H9 (cell line): Measurements from ENCODE around the gene ASIC1. TPM values are rescaled to one million over a fixed set of nuclear protein-coding genes. Genes with fewer than 3 reads are reported as not detected.

Experiments
- DNase-seq: peaks from one replicate; pipeline ENCODE4 v3.0.0-alpha.2; 2017
- H2AFZ ChIP-seq: one replicate; pipeline ENCODE4 v1.6.1; 2013; ENCODE audit warnings: mild to moderate bottlenecking, low read length, control low read depth, moderate library complexity
- H2AK5ac ChIP-seq: 2 replicates; pipeline ENCODE4 v1.6.1; 2013; ENCODE audit warnings: low read length, control low read depth, mixed read lengths; ENCODE audit not compliant: insufficient read length
- H2BK120ac ChIP-seq: one replicate; pipeline ENCODE4 v1.6.1; 2013; ENCODE audit warnings: low read depth, mild to moderate bottlenecking, low read length, control low read depth, inconsistent platforms; ENCODE audit not compliant: poor library complexity, severe bottlenecking
- H2BK12ac ChIP-seq: 2 replicates; pipeline ENCODE4 v1.6.1; 2013; ENCODE audit warnings: low read length, control low read depth, mixed read lengths, low read depth; ENCODE audit not compliant: insufficient read length
- H2BK15ac ChIP-seq: 2 replicates; pipeline ENCODE4 v1.6.1; 2013; ENCODE audit warnings: low read depth, low read length, control low read depth
- H2BK20ac ChIP-seq: one replicate; pipeline ENCODE4 v1.6.1; 2013; ENCODE audit warnings: low read depth, mild to moderate bottlenecking, low read length, control low read depth, inconsistent platforms; ENCODE audit not compliant: poor library complexity, severe bottlenecking
- H2BK5ac ChIP-seq: 2 replicates; pipeline ENCODE4 v1.6.1; 2013; ENCODE audit warnings: low read length, control low read depth, mixed read lengths; ENCODE audit not compliant: insufficient read length
- H3K14ac ChIP-seq: 2 replicates; pipeline ENCODE4 v1.6.1; 2013; ENCODE audit warnings: low read length, control low read depth; ENCODE audit not compliant: insufficient read depth
- H3K18ac ChIP-seq: 2 replicates; pipeline ENCODE4 v1.6.1; 2013; ENCODE audit warnings: low read depth, mild to moderate bottlenecking, mixed read lengths, low read length, control low read depth; ENCODE audit not compliant: insufficient read length
- H3K23ac ChIP-seq: 2 replicates; pipeline ENCODE4 v1.6.1; 2013; ENCODE audit warnings: low read length, control low read depth, mixed read lengths, low read depth; ENCODE audit not compliant: insufficient read length
- H3K23me2 ChIP-seq: 2 replicates; pipeline ENCODE4 v1.6.1; 2013; ENCODE audit warnings: low read depth, mild to moderate bottlenecking, mixed read lengths, low read length, control low read depth; ENCODE audit not compliant: insufficient read length, poor library complexity, severe bottlenecking
- H3K27ac ChIP-seq: 2 replicates; pipeline ENCODE4 v1.5.1; 2013; ENCODE audit warnings: low read length, control low read depth, mixed read lengths, low read depth; ENCODE audit not compliant: insufficient read length
- H3K27me3 ChIP-seq: 2 replicates; pipeline ENCODE4 v1.6.1; 2013; ENCODE audit warnings: low read length, control low read depth, inconsistent platforms; ENCODE audit not compliant: insufficient read depth
- H3K4ac ChIP-seq: 2 replicates; pipeline ENCODE4 v1.6.1; 2013; ENCODE audit warnings: low read depth, mild to moderate bottlenecking, control low read depth, inconsistent platforms, low read length, moderate library complexity
- H3K4me1 ChIP-seq: 2 replicates; pipeline ENCODE4 v1.6.1; 2013; ENCODE audit warnings: low read length, control low read depth, inconsistent platforms; ENCODE audit not compliant: insufficient read depth
- H3K4me2 ChIP-seq: 2 replicates; pipeline ENCODE4 v1.6.1; 2013; ENCODE audit warnings: low read length, control low read depth, mixed read lengths; ENCODE audit not compliant: insufficient read length, insufficient read depth
- H3K56ac ChIP-seq: 2 replicates; pipeline ENCODE4 v1.6.1; 2013; ENCODE audit warnings: low read depth, mild to moderate bottlenecking, mixed read lengths, low read length, control low read depth; ENCODE audit not compliant: insufficient read length
- H3K79me1 ChIP-seq: 2 replicates; pipeline ENCODE4 v1.6.1; 2013; ENCODE audit warnings: low read depth, mild to moderate bottlenecking, moderate library complexity, low read length, control low read depth, inconsistent platforms; ENCODE audit not compliant: insufficient read depth, poor library complexity, severe bottlenecking
- H3K79me2 ChIP-seq: 2 replicates; pipeline ENCODE4 v1.6.1; 2013; ENCODE audit warnings: low read length, control low read depth, inconsistent platforms; ENCODE audit not compliant: insufficient read depth
- H3K9ac ChIP-seq: 2 replicates; pipeline ENCODE4 v1.6.1; 2013; ENCODE audit warnings: low read length, control low read depth, mixed read lengths; ENCODE audit not compliant: insufficient read length; ENCODE audit errors: extremely low read depth
- H3K9me3 ChIP-seq: one replicate; pipeline ENCODE4 v1.6.1; 2013; ENCODE audit warnings: low read depth, low read length, inconsistent platforms; ENCODE audit not compliant: control insufficient read depth
- H3T11ph ChIP-seq: one replicate; pipeline ENCODE4 v1.6.1; 2013; ENCODE audit warnings: mild to moderate bottlenecking, low read length, control low read depth, inconsistent platforms
- H4K20me1 ChIP-seq: one replicate; pipeline ENCODE4 v1.6.1; 2013; ENCODE audit not compliant: control insufficient read depth, insufficient read length, insufficient read depth
- H4K5ac ChIP-seq: 2 replicates; pipeline ENCODE4 v1.6.1; 2013; ENCODE audit warnings: low read depth, mild to moderate bottlenecking, mixed read lengths, low read length, control low read depth; ENCODE audit not compliant: insufficient read length
- H4K8ac ChIP-seq: replicated peaks from 2 replicates; pipeline ENCODE4 v1.6.1; 2013; ENCODE audit warnings: low read length, control low read depth, mixed read lengths, low read depth; ENCODE audit not compliant: insufficient read length
- H4K91ac ChIP-seq: 2 replicates; pipeline ENCODE4 v1.6.1; 2013; ENCODE audit warnings: low read depth, mild to moderate bottlenecking, moderate library complexity, mixed read lengths, low read length, control low read depth; ENCODE audit not compliant: insufficient read length
- H3K27ac Mint-ChIP-seq, 3 experiments: 2 replicates in 2 of 3; 3 replicates in 1 of 3; pipeline ENCODE4 v1.8.0; 2020 to 2021; ENCODE audit warnings: mixed read lengths in 3 of 3, mild to moderate bottlenecking in 1 of 3, moderate library complexity in 1 of 3
- H3K27me3 Mint-ChIP-seq: 2 replicates; pipeline ENCODE4 v1.8.0; 2021; ENCODE audit warnings: low read depth, mild to moderate bottlenecking, moderate library complexity, mixed read lengths
- H3K36me3 Mint-ChIP-seq, 3 experiments: 2 replicates in 2 of 3; 3 replicates in 1 of 3; pipeline ENCODE4 v1.8.0; 2020 to 2021; ENCODE audit warnings: low read depth in 3 of 3, mixed read lengths in 3 of 3; ENCODE audit not compliant: insufficient read depth in 1 of 3
- H3K4me1 Mint-ChIP-seq, 2 experiments: 2 replicates each; pipeline ENCODE4 v1.8.0; 2020; ENCODE audit warnings: mixed read lengths in 2 of 2
- H3K4me3 Mint-ChIP-seq, 2 experiments: 2 replicates in 1 of 2; 3 replicates in 1 of 2; pipeline ENCODE4 v1.8.0; 2020 to 2021; ENCODE audit warnings: mild to moderate bottlenecking in 2 of 2, mixed read lengths in 2 of 2, moderate library complexity in 1 of 2
- H3K9me3 Mint-ChIP-seq, 2 experiments: 2 replicates in 1 of 2; 3 replicates in 1 of 2; pipeline ENCODE4 v1.8.0; 2020; ENCODE audit warnings: mild to moderate bottlenecking in 2 of 2, mixed read lengths in 2 of 2, moderate library complexity in 1 of 2
- CTCF ChIP-seq: fragments of 200-600 bp; sonication (generic); conservative IDR thresholded peaks from 3 replicates; pipeline ENCODE4 v1.8.0; 2021; ENCODE audit warnings: antibody characterized with exemption, mild to moderate bottlenecking
- WGBS: extraction: QIAGEN DNeasy Blood & Tissue Kit; methylation state at CpG from one replicate; pipeline ENCODE4 v1.1.7; 2013; ENCODE audit warnings: missing lambda C conversion rate, low lambda C conversion rate, mixed read lengths; ENCODE audit not compliant: insufficient read length; ENCODE audit errors: extremely low coverage; 5-methylcytosine and 5-hydroxymethylcytosine counted together
- total RNA-seq: library from RNA; stranded (reverse); gene quantifications from 2 replicates; pipeline ENCODE4 v1.2.1, GENCODE V29; 2021

ASIC1 gene
- total RNA-seq, 1 experiment from 2014 or later: 3.9 TPM

GRCh38 chr12:50123203-50123602 lies 65.8 kb downstream of the ASIC1 start:
- no peaks in the 10 kb centered on the region for H3K9me3 ChIP-seq
- no peak overlapping the region for H3K9ac ChIP-seq
- no peak overlapping the region for H3K4me2 ChIP-seq
- peaks cover 0 to 33% (median 0%) of the 10 kb centered on the region in 3 experiments; a peak in 4 of 7 replicates for H3K36me3 Mint-ChIP-seq
- H2BK120ac ChIP-seq: no peak overlapping the region
- H4K91ac ChIP-seq: no peak overlapping the region
- no peak overlapping the region for H2BK5ac ChIP-seq
- no peak overlapping the region; a peak in 2 of 7 replicates for H3K27ac Mint-ChIP-seq
- H3K4me3 Mint-ChIP-seq: no peak overlapping the region
- no peaks in the 10 kb centered on the region for H3K4me1 ChIP-seq
- H3K4ac ChIP-seq: no peak overlapping the region
- no peaks in the 10 kb centered on the region for H3K4me1 Mint-ChIP-seq
- no peak overlapping the region for H2BK12ac ChIP-seq
- no CpG with 5 or more reads among the region's 2 CpGs for WGBS
- no peaks in the 10 kb centered on the region for H3K27me3 Mint-ChIP-seq
- H3K23ac ChIP-seq: no peak overlapping the region
- no peak overlapping the region for H3K27ac ChIP-seq
- no peak overlapping the region for H2AK5ac ChIP-seq
- DNase-seq: no peak
- no peak overlapping the region for H3K18ac ChIP-seq
- H4K20me1 ChIP-seq: no peaks in the 10 kb centered on the region
- no peaks in the 10 kb centered on the region for H3K79me2 ChIP-seq
- no peak overlapping the region for H4K5ac ChIP-seq
- no peak overlapping the region for H3K56ac ChIP-seq
- H3K9me3 Mint-ChIP-seq: no peaks in the 10 kb centered on the region
- no peak overlapping the region for H2BK20ac ChIP-seq
- no peak overlapping the region for H3K14ac ChIP-seq
- TF ChIP-seq CTCF: no peak
- H3T11ph ChIP-seq: no peak overlapping the region
- H3K27me3 ChIP-seq: no peaks in the 10 kb centered on the region
- no peak overlapping the region for H2BK15ac ChIP-seq
- H3K23me2 ChIP-seq: no peaks in the 10 kb centered on the region
- no peak overlapping the region for H2AFZ ChIP-seq
- H3K79me1 ChIP-seq: no peaks in the 10 kb centered on the region
- H4K8ac ChIP-seq: no peak overlapping the region
